Measurements from ENCODE around the gene GATA2.
A peak's percentile ranks its signal among the peaks of the same experiment; 100 is the strongest.

GRCh38 chr3:128480278-128480677, 12.7 kb downstream of the GATA2 start:
- TF ChIP-seq TAF1 (IDR thresholded peaks at IDR 0.05; ENCODE audit: low read depth, low read length) (no peak), EZH2 (IDR thresholded peaks at IDR 0.05; ENCODE audit: low read depth, low read length, severe bottlenecking) (peak; percentile 67), GABPA (IDR thresholded peaks at IDR 0.05; ENCODE audit: borderline replicate concordance, insufficient read depth, low read length) (no peak), CTCF (IDR thresholded peaks at IDR 0.05; ENCODE audit: control extremely low read depth in 1 of 3, insufficient read depth in 1 of 3, low read depth in 1 of 3, low read length in 3 of 3) (no peak), YY1 (IDR thresholded peaks at IDR 0.05; ENCODE audit: low read depth, low read length) (no peak), SP1 (IDR thresholded peaks at IDR 0.05; ENCODE audit: low read depth, low read length) (no peak), RAD21 (IDR thresholded peaks at IDR 0.05 in 1 of 2, conservative IDR thresholded peaks at IDR 0.05 in 1 of 2; ENCODE audit: low read depth in 2 of 2, low read length in 2 of 2) (no peak), POLR2A (IDR thresholded peaks at IDR 0.05; ENCODE audit: control extremely low read depth in 1 of 2, low read depth in 2 of 2, low read length in 2 of 2) (no peak), POU5F1 (IDR thresholded peaks at IDR 0.05; ENCODE audit: low read depth, low read length) (no peak), BCL11A (IDR thresholded peaks at IDR 0.05; ENCODE audit: low read depth in 2 of 2, low read length in 2 of 2) (no peak)
